Karpas-422 (cell line): ENCODE data around the gene PCNT. TPM values are rescaled to one million over a fixed set of nuclear protein-coding genes. Genes with fewer than 3 reads are reported as not detected.

Source experiments
- DNase-seq: peaks from one replicate; pipeline ENCODE4 v3.0.0-alpha.2; 2015
- H2AFZ ChIP-seq: fragments of 200-600 bp; sonication (generic); 2 replicates; pipeline ENCODE4 v1.6.1; 2014; ENCODE audit warnings: antibody characterized with exemption, low read length, mixed read lengths
- H3K27ac ChIP-seq: fragments of 200-600 bp; sonication (generic); 2 replicates; pipeline ENCODE4 v1.5.1; 2014; ENCODE audit warnings: mild to moderate bottlenecking, low read length, moderate library complexity
- H3K27me3 ChIP-seq: fragments of 200-600 bp; sonication (generic); 2 replicates; pipeline ENCODE4 v1.6.1; 2014; ENCODE audit warnings: low read length, mixed read lengths
- H3K36me3 ChIP-seq: fragments of 200-600 bp; sonication (generic); 2 replicates; pipeline ENCODE4 v1.6.1; 2014; ENCODE audit warnings: low read length, mixed read lengths; ENCODE audit not compliant: insufficient read depth
- H3K4me1 ChIP-seq: fragments of 200-600 bp; sonication (generic); 2 replicates; pipeline ENCODE4 v1.6.1; 2014; ENCODE audit warnings: mild to moderate bottlenecking, low read length, mixed read lengths
- H3K4me2 ChIP-seq: fragments of 200-600 bp; sonication (generic); 2 replicates; pipeline ENCODE4 v1.6.1; 2014; ENCODE audit warnings: low read length, low read depth, mild to moderate bottlenecking; ENCODE audit not compliant: poor library complexity, severe bottlenecking
- H3K4me3 ChIP-seq: fragments of 200-600 bp; sonication (generic); 2 replicates; pipeline ENCODE4 v1.5.1; 2014; ENCODE audit warnings: mild to moderate bottlenecking, antibody characterized with exemption, low read length, mixed read lengths
- H3K79me2 ChIP-seq: fragments of 200-600 bp; sonication (generic); 2 replicates; pipeline ENCODE4 v1.6.1; 2014; ENCODE audit warnings: mild to moderate bottlenecking, low read length, mixed read lengths
- H3K9ac ChIP-seq: fragments of 200-600 bp; sonication (generic); 2 replicates; pipeline ENCODE4 v1.6.0; 2014; ENCODE audit warnings: low read length
- H3K9me2 ChIP-seq: fragments of 200-600 bp; sonication (generic), shearing (Covaris generic); replicated peaks from 2 replicates; pipeline ENCODE4 v1.6.0; 2014; ENCODE audit warnings: mild to moderate bottlenecking, low read length, moderate library complexity; ENCODE audit not compliant: insufficient read depth
- H3K9me3 ChIP-seq: fragments of 300-700, 200-600 bp; sonication (generic); 2 replicates; pipeline ENCODE4 v1.6.1; 2014; ENCODE audit warnings: low read length, mixed read lengths
- H4K20me1 ChIP-seq: fragments of 200-600 bp; sonication (generic); 2 replicates; pipeline ENCODE4 v1.6.1; 2014; ENCODE audit warnings: mild to moderate bottlenecking, antibody characterized with exemption, low read length, low read depth; ENCODE audit not compliant: insufficient read depth
- total RNA-seq: library from RNA; depleted of rRNA; stranded (reverse); fragments of >200 nt; shearing (Covaris generic); gene quantifications from 2 replicates; pipeline ENCODE4 v1.2.3, GENCODE V29; 2014; ENCODE audit warnings: low replicate concordance

Gene PCNT
- total RNA-seq, 1 experiment from 2014 or later = 31.5 TPM

- no peaks in the 10 kb centered on the region for H3K27me3 ChIP-seq
- no peak overlapping the region for H3K4me3 ChIP-seq
- no peak overlapping the region for H3K27ac ChIP-seq
- DNase-seq = no peak
- H3K9me2 ChIP-seq = no peaks in the 10 kb centered on the region
- peaks cover 3% of the 10 kb centered on the region for H3K4me1 ChIP-seq
- no peak overlapping the region for H3K4me2 ChIP-seq
- peaks cover 70% of the 10 kb centered on the region for H3K79me2 ChIP-seq
- H3K36me3 ChIP-seq = peaks cover 59% of the 10 kb centered on the region
- H2AFZ ChIP-seq = no peak overlapping the region
- no peaks in the 10 kb centered on the region for H3K9me3 ChIP-seq
- no peaks in the 10 kb centered on the region for H4K20me1 ChIP-seq
- no peak overlapping the region for H3K9ac ChIP-seq
These were observed 39.0 kb downstream of the PCNT start for GRCh38 chr21:46362946-46363345.

- peaks cover 58% of the 10 kb centered on the region for H3K36me3 ChIP-seq
- H3K4me2 ChIP-seq = no peak overlapping the region
- H3K9me2 ChIP-seq = no peaks in the 10 kb centered on the region
- H3K4me1 ChIP-seq = no peaks in the 10 kb centered on the region
- peaks cover 71% of the 10 kb centered on the region for H3K79me2 ChIP-seq
- H2AFZ ChIP-seq = no peak overlapping the region
- H3K27me3 ChIP-seq = no peaks in the 10 kb centered on the region
- no peak overlapping the region for H3K4me3 ChIP-seq
- H3K9ac ChIP-seq = no peak overlapping the region
- H3K9me3 ChIP-seq = no peaks in the 10 kb centered on the region
- DNase-seq = no peak
- no peak overlapping the region for H3K27ac ChIP-seq
- H4K20me1 ChIP-seq = peaks cover 3% of the 10 kb centered on the region; the same call in 1 of the 2 replicates
These were observed 39.7 kb downstream of the PCNT start for GRCh38 chr21:46363698-46364097.

GRCh38 chr21:46366091-46366490, 42.1 kb downstream of the PCNT start:
- DNase-seq = no peak
- H3K9me2 ChIP-seq = no peaks in the 10 kb centered on the region
- H3K9me3 ChIP-seq = no peaks in the 10 kb centered on the region
- no peak overlapping the region for H3K4me2 ChIP-seq
- H3K27me3 ChIP-seq = no peaks in the 10 kb centered on the region
- peaks cover 82% of the 10 kb centered on the region for H3K79me2 ChIP-seq
- no peak overlapping the region for H2AFZ ChIP-seq
- H3K27ac ChIP-seq = no peak overlapping the region
- no peaks in the 10 kb centered on the region for H3K4me1 ChIP-seq
- H3K9ac ChIP-seq = no peak overlapping the region
- no peak overlapping the region for H3K4me3 ChIP-seq
- peaks cover 55% of the 10 kb centered on the region for H3K36me3 ChIP-seq
- H4K20me1 ChIP-seq = peaks cover 7% of the 10 kb centered on the region; the same call in 1 of the 2 replicates

GRCh38 chr21:46366561-46366960, 42.6 kb downstream of the PCNT start:
- Histone ChIP-seq H3K79me2 (peaks cover 82% of the 10 kb centered on the region), H3K36me3 (peaks cover 51% of the 10 kb centered on the region), H3K4me3 (no peak overlapping the region)

GRCh38 chr21:46366966-46367365, 43.0 kb downstream of the PCNT start:
- peaks cover 51% of the 10 kb centered on the region for H3K36me3 ChIP-seq

More at GRCh38 chr21:46366561-46366960, 42.6 kb downstream of the PCNT start:
- Histone ChIP-seq H3K9ac (no peak overlapping the region), H3K4me2 (no peak overlapping the region), H3K4me1 (no peaks in the 10 kb centered on the region), H3K9me2 (no peaks in the 10 kb centered on the region), H3K27me3 (no peaks in the 10 kb centered on the region), H3K9me3 (no peaks in the 10 kb centered on the region), H4K20me1 (peaks cover 8% of the 10 kb centered on the region; the same call in 1 of the 2 replicates), H2AFZ (no peak overlapping the region), H3K27ac (no peak overlapping the region)
- no peak for DNase-seq

GRCh38 chr21:46368533-46369285, 44.8 kb downstream of the PCNT start:
- H3K36me3 ChIP-seq = peaks cover 48% of the 10 kb centered on the region
- H3K27me3 ChIP-seq = no peaks in the 10 kb centered on the region
- peaks cover 79% of the 10 kb centered on the region for H3K79me2 ChIP-seq
- no peak overlapping the region for H3K27ac ChIP-seq
- DNase-seq = no peak
- peaks cover 12% of the 10 kb centered on the region; the same call in 1 of the 2 replicates for H4K20me1 ChIP-seq
- no peak overlapping the region for H3K4me3 ChIP-seq
- H3K9me2 ChIP-seq = no peaks in the 10 kb centered on the region
- H3K9me3 ChIP-seq = no peaks in the 10 kb centered on the region
- H3K4me1 ChIP-seq = no peaks in the 10 kb centered on the region
- H3K4me2 ChIP-seq = no peak overlapping the region
- no peak overlapping the region for H2AFZ ChIP-seq
- H3K9ac ChIP-seq = no peak overlapping the region

More at GRCh38 chr21:46366966-46367365, 43.0 kb downstream of the PCNT start:
- Histone ChIP-seq H3K79me2 (peaks cover 82% of the 10 kb centered on the region), H3K9me2 (no peaks in the 10 kb centered on the region), H4K20me1 (peaks cover 12% of the 10 kb centered on the region; the same call in 1 of the 2 replicates), H3K9ac (no peak overlapping the region), H3K27me3 (no peaks in the 10 kb centered on the region), H3K4me1 (no peaks in the 10 kb centered on the region), H2AFZ (no peak overlapping the region), H3K4me3 (no peak overlapping the region), H3K4me2 (no peak overlapping the region), H3K9me3 (no peaks in the 10 kb centered on the region), H3K27ac (no peak overlapping the region)
- no peak for DNase-seq

GRCh38 chr21:46369520-46370235, 45.7 kb downstream of the PCNT start:
- no peak overlapping the region for H3K4me2 ChIP-seq
- no peak overlapping the region for H3K27ac ChIP-seq
- no peaks in the 10 kb centered on the region for H3K27me3 ChIP-seq
- H3K4me1 ChIP-seq = no peaks in the 10 kb centered on the region
- H2AFZ ChIP-seq = no peak overlapping the region
- peaks cover 80% of the 10 kb centered on the region for H3K79me2 ChIP-seq
- no peak overlapping the region for H3K9ac ChIP-seq
- no peak for DNase-seq
- peaks cover 44% of the 10 kb centered on the region for H3K36me3 ChIP-seq
- H3K9me3 ChIP-seq = no peaks in the 10 kb centered on the region
- peaks cover 12% of the 10 kb centered on the region; the same call in 1 of the 2 replicates for H4K20me1 ChIP-seq
- H3K9me2 ChIP-seq = no peaks in the 10 kb centered on the region
- H3K4me3 ChIP-seq = no peak overlapping the region
